CD14-positive monocyte (primary cell): Measurements from ENCODE around the gene C4BPA. TPM values are rescaled to one million over a fixed set of nuclear protein-coding genes. Genes with fewer than 3 reads are reported as not detected.

Experiments
- DNase-seq, 3 donors: peaks; one replicate each; pipeline ENCODE4 v3.0.0-alpha.2; 2011 to 2022
- H2AFZ ChIP-seq: 2 replicates; pipeline ENCODE4 v1.6.0; 2012; ENCODE audit warnings: mild to moderate bottlenecking, low read depth, low read length, inconsistent platforms; ENCODE audit not compliant: insufficient read depth, poor library complexity, severe bottlenecking
- H3K27ac ChIP-seq, 2 donors: 1 replicate in 1 of 2; 2 replicates in 1 of 2; pipeline ENCODE4 v1.5.1; 2012 to 2013; ENCODE audit warnings: low read length in 2 of 2, control low read depth in 1 of 2, inconsistent platforms in 1 of 2, low read depth in 1 of 2, mild to moderate bottlenecking in 1 of 2
- H3K27me3 ChIP-seq, 2 donors: one replicate each; pipeline versions ENCODE4 v1.6.0 to v1.6.1; 2011 to 2013; ENCODE audit warnings: low read length in 2 of 2; ENCODE audit not compliant: control insufficient read depth in 2 of 2, insufficient read depth in 2 of 2
- H3K36me3 ChIP-seq, 2 donors: replicated peaks in 1 of 2; 1 replicate in 1 of 2; 2 replicates in 1 of 2; pipeline versions ENCODE4 v1.5.1 to v1.6.1; 2012 to 2013; ENCODE audit warnings: low read length in 2 of 2, control low read depth in 1 of 2, inconsistent platforms in 1 of 2, mild to moderate bottlenecking in 1 of 2; ENCODE audit not compliant: insufficient read depth in 2 of 2, control insufficient read depth in 1 of 2
- H3K4me1 ChIP-seq, 2 donors: 1 replicate in 1 of 2; 2 replicates in 1 of 2; pipeline versions ENCODE4 v1.5.1 to v1.6.1; 2012 to 2013; ENCODE audit warnings: low read length in 2 of 2, control low read depth in 1 of 2, inconsistent platforms in 1 of 2, mild to moderate bottlenecking in 1 of 2, moderate library complexity in 1 of 2; ENCODE audit not compliant: insufficient read depth in 2 of 2, control insufficient read depth in 1 of 2
- H3K4me2 ChIP-seq: replicated peaks from 2 replicates; pipeline ENCODE3; 2012; ENCODE audit warnings: low read length, moderate library complexity, mild to moderate bottlenecking; ENCODE audit not compliant: poor library complexity, severe bottlenecking; ENCODE audit errors: extremely low read depth
- H3K4me3 ChIP-seq, 3 experiments: fragments of 200-600 bp in 1 of 3; sonication (generic) in 1 of 3; replicated peaks in 1 of 3; 1 replicate in 2 of 3; 2 replicates in 1 of 3; pipeline ENCODE4 v1.5.1; 2011 to 2013; ENCODE audit warnings: low read length in 3 of 3, mild to moderate bottlenecking in 3 of 3, control low read depth in 2 of 3, low read depth in 2 of 3, inconsistent platforms in 1 of 3, moderate library complexity in 1 of 3
- H3K79me2 ChIP-seq: 2 replicates; pipeline ENCODE4 v1.6.0; 2012; ENCODE audit warnings: mild to moderate bottlenecking, control low read depth, inconsistent platforms, low read length, moderate library complexity; ENCODE audit not compliant: insufficient read depth
- H3K9ac ChIP-seq: 2 replicates; pipeline ENCODE4 v1.6.0; 2017; ENCODE audit warnings: low read length, mild to moderate bottlenecking; ENCODE audit not compliant: insufficient read depth, poor library complexity, severe bottlenecking
- H3K9me3 ChIP-seq, 2 donors: replicated peaks in 1 of 2; 1 replicate in 1 of 2; 2 replicates in 1 of 2; pipeline versions ENCODE4 v1.5.1 to v1.6.1; 2012 to 2013; ENCODE audit warnings: low read length in 2 of 2, control low read depth in 1 of 2; ENCODE audit not compliant: control insufficient read depth in 1 of 2, insufficient read depth in 1 of 2
- H4K20me1 ChIP-seq: 2 replicates; pipeline ENCODE4 v1.6.0; 2012; ENCODE audit warnings: mild to moderate bottlenecking, low read length, control low read depth, moderate library complexity; ENCODE audit not compliant: insufficient read depth
- H3K27ac Mint-ChIP-seq, 7 donors: one replicate each; pipeline ENCODE4 v1.8.0; 2020; ENCODE audit warnings: mild to moderate bottlenecking in 7 of 7, mixed read lengths in 7 of 7, moderate library complexity in 6 of 7, inconsistent platforms in 2 of 7
- H3K27me3 Mint-ChIP-seq, 3 donors: one replicate each; pipeline ENCODE4 v1.8.0; 2021 to 2022; ENCODE audit warnings: low read depth in 3 of 3, mild to moderate bottlenecking in 3 of 3, mixed read lengths in 3 of 3, moderate library complexity in 3 of 3, inconsistent platforms in 1 of 3
- H3K36me3 Mint-ChIP-seq, 2 donors: one replicate each; pipeline ENCODE4 v1.8.0; 2020; ENCODE audit warnings: mixed read lengths in 2 of 2, inconsistent platforms in 1 of 2, mild to moderate bottlenecking in 1 of 2
- H3K4me1 Mint-ChIP-seq: one replicate; pipeline ENCODE4 v1.8.0; 2020; ENCODE audit warnings: mild to moderate bottlenecking, mixed read lengths
- H3K4me3 Mint-ChIP-seq, 2 donors: one replicate each; pipeline ENCODE4 v1.8.0; 2020; ENCODE audit warnings: mild to moderate bottlenecking in 2 of 2, mixed read lengths in 2 of 2, moderate library complexity in 1 of 2
- H3K9me3 Mint-ChIP-seq, 7 donors: one replicate each; pipeline ENCODE4 v1.8.0; 2020 to 2022; ENCODE audit warnings: mixed read lengths in 7 of 7, mild to moderate bottlenecking in 6 of 7, moderate library complexity in 6 of 7, inconsistent platforms in 2 of 7
- WGBS: methylation state at CpG from one replicate; pipeline ENCODE4 v1.1.5; 2013; ENCODE audit warnings: missing lambda C conversion rate; ENCODE audit not compliant: insufficient coverage; 5-methylcytosine and 5-hydroxymethylcytosine counted together
- intact Hi-C, 2 donors: fragments of 100-400 bp; cut with micrococcal nuclease; formaldehyde crosslinking; loops; one replicate each; pipeline versions ENCODE4 v1.15.0 to v1.15.1; 2023
- polyA plus RNA-seq, 3 donors: library from polyadenylated mRNA; depleted of rRNA in 1 of 3; unstranded in 2 of 3; stranded (reverse) in 1 of 3; fragments of 300-500 nt in 2 of 3; fragments of >200 nt in 1 of 3; fragmentation: Illumina TruSeq in 2 of 3; gene quantifications; 1 replicate in 2 of 3; 2 replicates in 1 of 3; pipeline ENCODE4 v1.2.3, GENCODE V29; 2012 to 2021
- TF ChIP-seq, protein P1 (sequence below): fragments of 200-600 bp; IDR thresholded peaks from one replicate; pipeline ENCODE4 v1.8.0; 2022; ENCODE audit warnings: antibody characterized with exemption, mild to moderate bottlenecking

The C4BPA gene
- polyA plus RNA-seq, 3 donors = 0.09 to 0.25 (median 0.13) TPM

DNA sequence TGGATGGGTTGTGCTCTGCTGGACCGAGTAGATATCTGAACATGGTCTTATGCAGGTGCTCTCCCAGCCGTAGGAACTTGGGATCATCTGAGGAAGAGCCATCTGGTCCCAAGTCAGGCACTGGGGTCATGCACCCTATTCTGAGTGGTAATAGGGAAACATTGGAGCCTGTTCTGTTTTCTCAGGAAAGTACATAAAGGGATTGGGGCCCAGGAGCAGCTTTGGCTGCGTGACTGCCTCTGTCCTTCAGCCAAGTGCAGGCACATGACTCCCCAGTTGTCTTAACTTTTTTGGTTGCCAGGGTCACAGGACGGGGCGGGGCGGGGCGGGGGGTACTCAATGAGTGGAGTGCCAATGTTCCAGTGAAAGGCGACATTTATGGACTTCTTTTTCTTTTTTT is 39.5 kb upstream of the C4BPA start:
- Histone ChIP-seq H3K4me2 (no peak overlapping the region), H3K27ac (no peak overlapping the region), H3K79me2 (no peaks in the 10 kb centered on the region), H3K36me3 (peaks cover 49 to 74% of the 10 kb centered on the region in 2 donors), H3K27me3 (no peaks in the 10 kb centered on the region), H3K9me3 (no peaks in the 10 kb centered on the region), H3K4me3 (no peak overlapping the region), H3K4me1 (peaks cover 4 to 13% of the 10 kb centered on the region in 2 donors), H2AFZ (no peak overlapping the region), H3K9ac (no peak overlapping the region), H4K20me1 (no peaks in the 10 kb centered on the region)
- Mint-ChIP-seq H3K4me3 (no peak overlapping the region), H3K27ac (peak overlapping the region in 1 of 7 donors; percentile 47), H3K36me3 (peaks cover 71 to 85% of the 10 kb centered on the region in 2 donors), H3K9me3 (peaks cover 0 to 2% (median 0%) of the 10 kb centered on the region in 7 donors), H3K27me3 (peaks cover 0 to 3% (median 0%) of the 10 kb centered on the region in 3 donors), H3K4me1 (peaks cover 13% of the 10 kb centered on the region)
- intact Hi-C loops = no loop called here
- no peak for DNase-seq
- TF ChIP-seq, protein P1, sequence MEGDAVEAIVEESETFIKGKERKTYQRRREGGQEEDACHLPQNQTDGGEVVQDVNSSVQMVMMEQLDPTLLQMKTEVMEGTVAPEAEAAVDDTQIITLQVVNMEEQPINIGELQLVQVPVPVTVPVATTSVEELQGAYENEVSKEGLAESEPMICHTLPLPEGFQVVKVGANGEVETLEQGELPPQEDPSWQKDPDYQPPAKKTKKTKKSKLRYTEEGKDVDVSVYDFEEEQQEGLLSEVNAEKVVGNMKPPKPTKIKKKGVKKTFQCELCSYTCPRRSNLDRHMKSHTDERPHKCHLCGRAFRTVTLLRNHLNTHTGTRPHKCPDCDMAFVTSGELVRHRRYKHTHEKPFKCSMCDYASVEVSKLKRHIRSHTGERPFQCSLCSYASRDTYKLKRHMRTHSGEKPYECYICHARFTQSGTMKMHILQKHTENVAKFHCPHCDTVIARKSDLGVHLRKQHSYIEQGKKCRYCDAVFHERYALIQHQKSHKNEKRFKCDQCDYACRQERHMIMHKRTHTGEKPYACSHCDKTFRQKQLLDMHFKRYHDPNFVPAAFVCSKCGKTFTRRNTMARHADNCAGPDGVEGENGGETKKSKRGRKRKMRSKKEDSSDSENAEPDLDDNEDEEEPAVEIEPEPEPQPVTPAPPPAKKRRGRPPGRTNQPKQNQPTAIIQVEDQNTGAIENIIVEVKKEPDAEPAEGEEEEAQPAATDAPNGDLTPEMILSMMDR = no peak
- 100% methylated on average over 4 of the region's 8 CpGs for WGBS

DNA sequence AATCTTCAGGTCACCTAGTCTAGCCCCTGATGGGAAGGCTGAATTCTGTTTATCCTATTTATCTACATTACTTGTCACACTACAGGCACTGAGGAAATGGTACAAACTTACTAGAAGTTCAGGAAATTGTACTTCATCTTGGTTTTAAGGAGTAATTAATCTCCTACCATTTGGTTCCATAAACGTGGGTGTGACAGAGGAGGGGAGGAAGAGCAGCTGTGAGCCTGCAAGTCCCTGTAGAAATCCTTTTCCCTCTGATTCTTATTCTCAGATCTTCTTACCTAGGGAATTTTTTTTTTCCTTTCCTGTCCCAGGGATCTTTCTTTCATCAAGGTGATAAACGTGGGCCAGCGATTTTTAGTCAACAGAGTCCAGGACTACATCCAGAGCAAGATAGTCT is 36.8 kb upstream of the C4BPA start:
- Histone ChIP-seq H4K20me1 (no peaks in the 10 kb centered on the region), H3K27ac (no peak overlapping the region), H3K4me3 (no peak overlapping the region), H3K4me1 (peaks cover 11 to 33% of the 10 kb centered on the region in 2 donors), H3K9me3 (no peaks in the 10 kb centered on the region), H3K79me2 (no peaks in the 10 kb centered on the region), H3K36me3 (peaks cover 44 to 62% of the 10 kb centered on the region in 2 donors), H3K4me2 (no peak overlapping the region), H3K27me3 (no peaks in the 10 kb centered on the region), H3K9ac (no peak overlapping the region), H2AFZ (no peak overlapping the region)
- no peak overlapping the region for H3K4me3 Mint-ChIP-seq
- peak overlapping the region in 1 of 7 donors; percentile 38 for H3K27ac Mint-ChIP-seq
- H3K27me3 Mint-ChIP-seq = peaks cover 0 to 3% (median 0%) of the 10 kb centered on the region in 3 donors
- peaks cover 0 to 2% (median 0%) of the 10 kb centered on the region in 7 donors for H3K9me3 Mint-ChIP-seq
- intact Hi-C loops = no loop called here
- TF ChIP-seq, protein P1 = no peak
- DNase-seq = no peak
- peaks cover 26% of the 10 kb centered on the region for H3K4me1 Mint-ChIP-seq
- WGBS = no CpG with 5 or more reads among the region's 3 CpGs
- H3K36me3 Mint-ChIP-seq = peaks cover 69 to 84% of the 10 kb centered on the region in 2 donors
